ENCODE results near the gene MFSD2A. TPM values are rescaled to one million over a fixed set of nuclear protein-coding genes. Genes with fewer than 3 reads are reported as not detected.
A peak's percentile ranks its signal among the peaks of the same experiment; 100 is the strongest.

MFSD2A gene
- total RNA-seq, 1 experiment from 2014 or later = 5.8 TPM

DNA sequence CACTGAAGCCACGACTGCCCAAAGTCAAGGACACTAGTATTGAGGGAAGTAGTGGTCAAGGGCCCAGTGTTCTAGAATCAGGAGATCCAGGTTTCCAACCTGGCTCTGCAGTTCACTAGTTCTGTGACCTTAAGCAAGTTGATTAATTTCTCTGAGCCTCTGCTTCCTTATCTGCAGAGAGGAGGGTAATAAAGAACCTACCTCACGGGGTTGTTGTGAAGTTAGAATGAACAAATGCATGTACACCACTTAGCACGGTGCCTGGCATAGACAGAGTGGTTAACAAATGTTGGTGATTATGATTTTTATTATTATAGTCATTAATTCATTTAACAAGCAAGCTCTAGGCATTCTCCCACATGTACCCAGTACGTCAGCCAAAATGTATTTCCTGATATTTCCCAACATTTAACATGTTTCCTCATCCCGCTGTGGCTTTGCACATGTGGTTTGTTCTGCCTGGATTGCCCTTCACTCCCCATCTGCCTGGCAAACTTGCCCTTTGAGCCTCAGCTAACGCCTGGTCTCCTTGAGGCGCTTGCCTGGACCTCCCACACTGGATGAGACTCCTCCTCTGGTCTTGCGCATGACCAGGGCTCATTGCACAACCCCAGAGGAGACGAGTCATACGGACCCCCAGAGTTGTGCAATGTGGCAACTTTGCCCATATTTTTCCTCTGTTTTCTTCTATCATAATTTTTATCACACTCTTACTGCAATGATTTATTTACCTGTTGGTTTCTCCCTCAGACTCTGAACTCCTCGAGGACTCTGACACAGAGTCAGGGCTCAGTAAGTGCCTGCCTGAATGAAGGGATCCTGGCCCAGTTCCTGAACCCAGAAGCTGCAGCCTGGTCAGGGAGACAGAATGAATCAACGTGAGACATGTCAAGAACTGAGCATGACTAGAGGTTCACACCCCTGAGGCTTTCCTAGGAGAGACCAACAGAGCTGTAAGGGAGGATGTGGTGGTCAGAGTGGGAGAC lies 20.7 kb upstream of the MFSD2A start:
- Histone ChIP-seq H3K36me3 (no peaks in the 10 kb centered on the region), H3K27me3 (no peaks in the 10 kb centered on the region), H3K9me3 (no peaks in the 10 kb centered on the region), H3K4me3 (no peak overlapping the region)
- peak; percentile 74 for DNase-seq

DNA sequence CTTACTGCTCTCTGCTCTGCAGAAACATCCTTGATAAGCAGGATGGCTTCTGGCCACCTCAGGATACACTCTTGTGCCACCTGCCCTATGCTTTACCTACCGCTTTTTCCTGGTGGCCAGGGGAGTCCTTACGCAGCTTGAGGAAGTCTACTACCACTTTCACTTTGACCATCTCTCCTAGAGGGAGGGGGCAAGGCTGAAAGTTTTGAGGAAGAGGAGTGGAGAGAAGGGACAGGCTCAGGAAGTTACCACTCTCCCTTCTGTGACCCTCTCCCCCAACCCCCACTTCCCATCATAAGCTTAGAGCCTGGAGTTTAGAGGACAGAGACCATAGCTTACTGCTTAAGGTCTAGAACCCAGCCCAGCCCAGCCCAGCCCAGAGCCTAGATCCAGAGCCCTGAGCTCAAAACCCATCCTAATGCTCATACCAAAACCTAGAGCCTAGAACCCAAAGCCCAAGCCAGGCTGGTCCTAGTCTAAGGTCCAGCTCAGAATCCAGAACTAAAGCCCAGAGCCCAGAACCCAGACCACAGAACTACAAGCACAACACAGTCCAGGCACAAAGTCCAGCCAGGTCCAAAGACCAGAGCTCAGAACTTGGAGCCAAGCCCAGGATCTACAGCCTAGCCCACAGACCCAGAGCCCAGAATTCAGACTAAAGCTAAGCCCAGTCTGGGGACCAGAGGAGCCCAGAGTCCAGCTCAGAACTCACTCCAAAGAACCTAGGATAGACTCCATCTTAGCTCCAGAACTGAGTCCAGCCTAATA lies 18.0 kb upstream of the MFSD2A start:
- no peak overlapping the region for H3K4me3 ChIP-seq
- no peaks in the 10 kb centered on the region for H3K27me3 ChIP-seq
- no peaks in the 10 kb centered on the region for H3K36me3 ChIP-seq
- no peak for DNase-seq
- H3K9me3 ChIP-seq = no peaks in the 10 kb centered on the region

DNA sequence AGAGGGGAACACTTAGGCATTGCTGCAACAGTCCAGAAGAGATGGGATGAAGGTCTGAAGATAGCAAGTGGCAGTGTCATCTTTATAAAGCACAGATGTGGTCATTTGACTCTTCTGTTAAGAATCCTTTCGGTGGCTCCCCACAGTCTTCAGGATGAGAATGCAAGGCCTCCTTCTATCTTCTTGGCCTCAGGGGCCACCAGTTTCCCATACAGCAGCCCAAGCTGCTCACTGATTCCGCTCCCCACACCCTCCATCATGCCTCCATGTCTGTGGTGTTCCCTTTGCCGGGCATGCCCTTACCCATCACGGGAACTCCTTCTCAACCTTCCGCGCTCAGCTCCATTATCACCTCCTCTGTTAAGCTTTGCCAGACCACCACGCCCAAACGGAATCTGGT lies 16.1 kb upstream of the MFSD2A start:
- no peak for DNase-seq
- no peaks in the 10 kb centered on the region for H3K27me3 ChIP-seq
- H3K36me3 ChIP-seq = no peaks in the 10 kb centered on the region
- H3K4me3 ChIP-seq = no peak overlapping the region
- H3K9me3 ChIP-seq = no peaks in the 10 kb centered on the region

DNA sequence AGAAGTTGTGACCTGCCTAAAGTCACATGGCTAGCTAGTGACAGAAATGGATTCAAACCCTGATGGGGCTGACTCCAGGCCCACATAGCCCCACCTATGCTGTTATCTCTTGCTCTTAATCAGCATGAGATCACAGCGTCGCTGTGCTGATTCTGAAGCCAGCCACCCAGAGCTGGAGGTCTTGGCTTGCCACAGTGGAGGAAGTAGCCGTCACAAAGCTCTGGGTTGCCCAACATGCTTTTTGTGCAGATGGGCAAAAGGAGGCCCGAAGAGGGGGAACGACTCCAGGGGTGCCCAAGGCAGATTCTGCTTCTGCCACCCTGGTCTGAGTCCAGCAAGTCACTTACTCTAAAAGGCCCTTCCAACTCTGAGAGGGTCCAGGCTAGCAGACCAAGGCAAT lies 14.7 kb upstream of the MFSD2A start:
- H3K4me3 ChIP-seq = no peak overlapping the region
- no peak for DNase-seq
- no peaks in the 10 kb centered on the region for H3K9me3 ChIP-seq
- no peaks in the 10 kb centered on the region for H3K27me3 ChIP-seq
- no peaks in the 10 kb centered on the region for H3K36me3 ChIP-seq

DNA sequence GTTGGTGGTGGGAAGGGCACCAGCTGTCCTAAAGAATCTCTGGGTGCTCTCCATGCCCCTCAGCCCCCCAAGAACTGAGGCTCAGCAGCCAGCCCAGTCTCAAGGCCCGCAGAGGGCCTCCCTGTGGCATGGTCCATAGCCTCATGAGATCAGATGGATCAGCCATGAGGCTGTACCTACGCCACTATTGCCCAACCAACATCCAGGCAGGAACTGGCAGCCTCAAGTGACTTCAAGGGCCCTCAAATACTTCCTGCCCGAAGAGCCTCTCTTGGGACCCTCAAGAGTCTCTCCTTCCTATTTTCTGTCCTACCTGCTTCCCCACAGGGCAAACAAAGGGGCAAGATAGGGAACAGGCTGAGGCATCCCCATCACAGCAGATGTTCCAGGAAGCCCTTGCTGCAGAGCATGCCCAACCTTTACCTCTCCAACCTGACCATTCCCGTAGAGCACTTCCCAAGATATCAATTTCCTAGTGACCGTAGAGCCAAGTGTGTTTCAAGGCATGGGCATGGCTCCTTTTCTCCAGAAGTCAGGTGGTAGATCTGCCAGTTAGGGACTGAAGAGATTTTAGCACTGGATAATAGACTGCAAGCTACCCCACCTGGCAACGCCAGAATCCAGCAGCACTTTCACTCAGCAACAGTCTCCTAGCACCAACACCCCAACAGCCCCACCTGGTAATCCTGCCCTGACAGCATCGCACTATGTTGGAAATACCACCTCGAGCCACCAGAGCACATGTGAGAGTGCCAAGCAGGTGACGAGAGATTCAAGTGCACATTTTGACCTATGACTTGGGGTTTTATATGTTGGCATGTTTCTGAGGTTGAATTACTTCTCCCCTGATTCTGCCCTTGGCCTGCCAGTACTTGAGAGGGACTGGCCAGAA lies 13.7 kb upstream of the MFSD2A start:
- no peak overlapping the region for H3K4me3 ChIP-seq
- H3K9me3 ChIP-seq = no peaks in the 10 kb centered on the region
- no peaks in the 10 kb centered on the region for H3K36me3 ChIP-seq
- no peaks in the 10 kb centered on the region for H3K27me3 ChIP-seq
- no peak for DNase-seq

DNA sequence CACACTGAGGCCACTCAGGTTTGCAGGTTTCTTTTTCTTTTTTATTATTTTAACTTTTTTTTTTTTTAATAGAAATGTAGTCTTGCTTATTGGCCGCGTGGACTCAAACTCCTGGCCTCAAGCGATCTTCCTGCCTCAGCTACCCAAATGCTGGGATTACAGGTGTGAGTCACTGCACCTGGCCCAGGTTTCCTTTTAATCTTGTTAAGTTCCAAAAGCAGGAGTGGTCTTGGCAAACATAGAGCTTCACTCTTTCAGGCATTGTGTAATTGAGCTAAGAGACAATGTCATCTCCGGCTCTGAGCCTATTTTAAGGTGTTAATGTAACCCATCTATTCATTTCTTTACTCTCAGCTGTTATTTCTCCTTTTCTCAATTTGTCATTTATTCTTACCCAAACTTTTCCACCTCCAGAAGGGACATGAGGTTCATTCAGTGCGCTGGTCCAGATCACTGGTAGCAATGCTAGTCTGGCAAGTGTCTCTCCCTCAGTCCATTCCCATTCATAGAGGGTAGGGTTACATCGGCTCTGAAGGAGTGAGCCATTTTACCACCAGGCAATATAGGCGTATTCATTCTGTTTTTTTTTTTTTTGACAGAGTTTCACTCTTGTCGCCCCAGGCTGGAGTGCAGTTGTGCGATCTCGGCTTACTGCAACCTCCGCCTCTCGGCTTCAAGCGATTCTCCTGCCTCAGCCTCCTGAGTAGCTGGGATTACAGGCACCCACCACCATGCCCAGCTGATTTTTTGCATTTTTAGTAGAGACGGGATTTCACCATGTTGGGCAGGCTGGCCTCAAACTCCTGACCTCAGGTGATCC lies 11.3 kb upstream of the MFSD2A start:
- H3K27me3 ChIP-seq = no peaks in the 10 kb centered on the region
- no peak overlapping the region for H3K4me3 ChIP-seq
- H3K36me3 ChIP-seq = no peaks in the 10 kb centered on the region
- no peaks in the 10 kb centered on the region for H3K9me3 ChIP-seq
- DNase-seq = no peak

DNA sequence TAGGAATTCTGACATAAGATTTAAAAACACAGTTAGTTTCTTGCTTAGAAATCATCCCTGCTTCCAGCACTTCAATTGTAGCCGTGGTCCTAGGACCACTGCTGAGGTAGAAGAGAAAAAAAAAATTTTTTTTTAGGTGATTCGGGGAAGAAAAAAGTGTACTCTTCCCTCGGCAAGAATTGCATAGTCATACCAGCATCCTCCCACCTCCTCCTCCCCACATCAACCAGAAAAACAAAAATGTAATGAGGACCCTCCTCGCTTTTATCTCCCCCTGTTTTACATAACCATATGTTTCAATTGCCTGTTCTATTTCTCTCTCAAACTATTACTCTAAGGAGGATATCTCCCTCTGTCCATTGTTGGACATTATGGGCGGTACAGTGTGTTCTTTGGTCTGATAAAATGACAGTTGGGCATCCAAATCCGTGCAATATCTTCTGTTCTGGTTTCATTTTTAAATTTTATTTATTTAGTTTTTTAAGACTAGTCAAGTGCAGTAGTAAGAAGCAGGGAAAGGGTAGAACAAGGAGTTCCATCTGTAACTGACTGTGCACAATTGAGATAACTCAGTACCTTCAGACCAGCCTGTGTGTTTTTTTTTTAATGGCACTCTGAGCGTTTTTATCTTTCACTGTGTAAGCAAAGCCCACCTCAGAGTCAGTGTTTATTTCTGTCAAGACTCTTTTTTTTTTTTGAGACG lies 10.4 kb upstream of the MFSD2A start:
- H3K27me3 ChIP-seq = no peaks in the 10 kb centered on the region
- DNase-seq = no peak
- no peaks in the 10 kb centered on the region for H3K36me3 ChIP-seq
- H3K4me3 ChIP-seq = no peak overlapping the region
- no peaks in the 10 kb centered on the region for H3K9me3 ChIP-seq

DNA sequence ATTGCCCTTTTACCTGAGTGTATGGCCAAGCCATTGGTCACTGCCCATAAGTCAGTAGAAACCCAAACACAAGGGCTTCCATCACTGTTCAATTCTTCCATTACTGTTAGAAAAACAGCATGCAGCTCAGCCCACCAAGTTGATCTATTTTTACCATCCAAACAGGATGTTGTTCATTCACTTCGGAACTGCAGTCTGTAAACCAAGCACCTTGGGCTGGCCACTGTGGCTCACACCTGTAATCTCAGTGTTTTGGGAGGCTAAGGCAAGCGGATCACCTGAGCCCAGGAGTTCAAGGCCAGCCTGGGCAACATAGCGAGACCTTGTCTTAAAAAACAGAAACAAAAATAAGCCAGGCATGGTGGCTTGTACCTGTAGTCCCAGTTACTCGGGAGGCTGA lies 8.7 kb upstream of the MFSD2A start:
- no peak for DNase-seq
- H3K4me3 ChIP-seq = no peak overlapping the region
- no peaks in the 10 kb centered on the region for H3K9me3 ChIP-seq
- no peaks in the 10 kb centered on the region for H3K36me3 ChIP-seq
- H3K27me3 ChIP-seq = no peaks in the 10 kb centered on the region

DNA sequence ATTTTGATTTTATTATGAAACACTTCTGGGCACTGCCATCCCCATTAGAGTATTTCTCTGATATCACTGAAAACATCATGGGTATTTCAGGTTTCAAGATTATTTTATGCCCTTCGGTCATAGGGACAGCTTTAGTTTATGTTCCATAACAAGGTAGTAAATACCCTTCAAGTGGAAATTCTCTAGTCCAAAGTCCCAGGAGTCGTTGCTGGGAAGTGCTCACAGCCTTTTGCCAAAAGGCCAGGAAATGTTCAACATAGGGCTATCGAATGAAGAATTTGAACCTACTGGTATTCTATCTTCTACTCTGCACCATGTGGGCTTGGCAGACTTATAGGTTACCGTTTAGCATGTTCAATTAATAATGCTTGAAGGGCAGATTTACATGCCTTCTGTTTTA lies 7.7 kb upstream of the MFSD2A start:
- Histone ChIP-seq H3K9me3 (no peaks in the 10 kb centered on the region), H3K4me3 (no peak overlapping the region), H3K36me3 (no peaks in the 10 kb centered on the region), H3K27me3 (no peaks in the 10 kb centered on the region)
- no peak for DNase-seq

DNA sequence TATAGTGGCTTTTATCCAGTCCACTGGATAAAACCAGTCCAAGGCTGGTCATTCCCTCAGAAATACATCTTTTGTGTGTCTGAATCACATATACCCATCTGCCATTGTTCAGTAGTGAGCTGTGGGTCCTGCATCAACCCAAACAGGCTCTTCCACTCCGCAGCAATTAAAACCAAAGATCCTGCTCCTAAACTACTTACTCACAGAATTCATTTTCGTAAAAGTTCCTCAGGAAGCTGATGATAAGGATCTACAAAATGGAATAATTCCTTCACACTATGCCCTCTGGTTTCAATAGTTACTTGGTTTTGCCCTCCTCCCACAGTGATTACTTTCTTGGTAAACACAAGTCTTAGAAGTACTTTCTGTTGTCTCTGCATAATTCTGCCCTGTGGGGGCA lies 5.1 kb upstream of the MFSD2A start:
- Histone ChIP-seq H3K4me3 (no peak overlapping the region), H3K27me3 (no peaks in the 10 kb centered on the region), H3K36me3 (no peaks in the 10 kb centered on the region), H3K9me3 (no peaks in the 10 kb centered on the region)
- no peak for DNase-seq

DNA sequence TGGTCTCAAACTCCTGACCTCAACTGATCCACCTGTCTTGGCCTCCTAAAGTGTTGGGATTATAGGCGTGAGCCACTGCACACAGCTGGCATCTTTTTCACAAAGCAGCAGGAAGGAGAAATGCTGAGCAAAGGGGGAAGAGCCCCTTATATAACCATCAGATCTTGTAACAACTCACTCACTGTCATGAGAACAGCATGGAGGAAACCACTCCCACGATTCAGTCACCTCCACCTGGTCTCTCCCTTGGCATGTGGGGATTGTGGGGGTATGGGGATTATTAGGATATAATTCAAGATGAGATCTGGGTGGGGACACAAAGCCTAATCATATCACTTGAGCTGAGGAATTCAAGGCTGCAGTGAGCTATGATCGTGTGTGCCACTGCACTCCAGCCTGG lies 3.0 kb upstream of the MFSD2A start:
- Histone ChIP-seq H3K4me3 (no peak overlapping the region), H3K27me3 (no peaks in the 10 kb centered on the region), H3K36me3 (no peaks in the 10 kb centered on the region), H3K9me3 (no peaks in the 10 kb centered on the region)
- no peak for DNase-seq

DNA sequence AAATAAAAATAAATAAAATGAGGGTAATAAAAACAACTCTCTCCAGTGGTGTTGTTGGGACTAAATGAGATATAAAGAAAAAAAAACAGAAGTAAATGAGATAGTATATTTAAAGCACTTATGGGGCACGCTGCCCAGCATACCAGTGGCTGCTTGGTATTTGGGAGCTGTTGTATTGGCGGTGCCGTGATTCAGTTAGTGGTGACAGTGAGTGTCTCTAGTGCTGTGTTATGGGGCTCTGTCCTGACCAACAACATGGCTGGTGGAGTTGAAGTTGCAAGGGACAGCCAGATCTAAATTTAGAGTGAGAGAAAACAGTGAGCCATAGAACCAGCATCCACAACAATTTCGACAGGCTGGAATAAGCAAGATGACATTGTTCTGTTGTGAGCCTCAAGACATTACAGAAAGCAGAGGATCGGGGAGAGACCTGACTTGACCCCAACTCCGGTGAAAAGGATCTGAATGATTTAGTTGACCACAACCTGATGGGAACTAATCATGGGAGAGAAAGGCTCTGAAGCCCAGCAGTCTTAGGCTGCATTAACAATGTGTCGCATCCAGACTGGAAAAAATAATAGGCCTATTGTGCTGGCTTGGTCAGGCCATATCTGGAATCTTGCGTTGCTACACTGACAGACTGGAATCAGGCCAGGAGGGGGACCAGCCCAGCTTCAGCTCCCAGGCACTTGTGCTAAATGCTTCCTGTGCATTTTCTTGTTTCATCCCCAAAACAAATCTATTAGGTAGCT lies 2.4 kb upstream of the MFSD2A start:
- H3K9me3 ChIP-seq = no peaks in the 10 kb centered on the region
- no peak for DNase-seq
- no peaks in the 10 kb centered on the region for H3K36me3 ChIP-seq
- H3K4me3 ChIP-seq = no peak overlapping the region
- no peaks in the 10 kb centered on the region for H3K27me3 ChIP-seq

DNA sequence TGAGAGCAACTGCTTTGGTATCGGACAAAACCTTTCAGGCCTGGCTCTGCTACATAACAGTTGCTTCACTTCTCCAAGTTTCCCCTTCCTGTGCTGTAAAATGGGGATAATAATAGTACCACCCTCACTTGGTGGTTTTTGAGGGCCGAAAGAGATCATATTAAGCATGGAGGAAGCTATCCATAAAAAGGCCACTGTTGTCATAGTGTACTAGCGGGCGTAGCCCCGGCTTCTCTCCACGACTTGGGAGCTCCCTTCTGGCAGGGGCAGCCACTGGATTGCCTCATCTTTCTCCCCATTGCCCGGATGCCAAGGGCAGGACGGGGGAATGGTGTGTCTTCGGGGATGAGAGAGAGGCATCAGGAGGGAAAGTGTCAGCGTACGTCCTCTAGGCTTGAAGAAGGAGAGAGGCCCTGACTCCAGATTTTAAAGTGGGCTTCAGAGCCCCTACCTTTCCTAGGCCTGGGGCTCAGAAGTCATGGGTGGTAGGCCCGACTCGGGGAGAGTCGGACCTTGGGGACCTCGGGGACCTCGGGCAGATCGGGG lies 548 bp upstream of the MFSD2A start:
- no peaks in the 10 kb centered on the region for H3K36me3 ChIP-seq

DNA sequence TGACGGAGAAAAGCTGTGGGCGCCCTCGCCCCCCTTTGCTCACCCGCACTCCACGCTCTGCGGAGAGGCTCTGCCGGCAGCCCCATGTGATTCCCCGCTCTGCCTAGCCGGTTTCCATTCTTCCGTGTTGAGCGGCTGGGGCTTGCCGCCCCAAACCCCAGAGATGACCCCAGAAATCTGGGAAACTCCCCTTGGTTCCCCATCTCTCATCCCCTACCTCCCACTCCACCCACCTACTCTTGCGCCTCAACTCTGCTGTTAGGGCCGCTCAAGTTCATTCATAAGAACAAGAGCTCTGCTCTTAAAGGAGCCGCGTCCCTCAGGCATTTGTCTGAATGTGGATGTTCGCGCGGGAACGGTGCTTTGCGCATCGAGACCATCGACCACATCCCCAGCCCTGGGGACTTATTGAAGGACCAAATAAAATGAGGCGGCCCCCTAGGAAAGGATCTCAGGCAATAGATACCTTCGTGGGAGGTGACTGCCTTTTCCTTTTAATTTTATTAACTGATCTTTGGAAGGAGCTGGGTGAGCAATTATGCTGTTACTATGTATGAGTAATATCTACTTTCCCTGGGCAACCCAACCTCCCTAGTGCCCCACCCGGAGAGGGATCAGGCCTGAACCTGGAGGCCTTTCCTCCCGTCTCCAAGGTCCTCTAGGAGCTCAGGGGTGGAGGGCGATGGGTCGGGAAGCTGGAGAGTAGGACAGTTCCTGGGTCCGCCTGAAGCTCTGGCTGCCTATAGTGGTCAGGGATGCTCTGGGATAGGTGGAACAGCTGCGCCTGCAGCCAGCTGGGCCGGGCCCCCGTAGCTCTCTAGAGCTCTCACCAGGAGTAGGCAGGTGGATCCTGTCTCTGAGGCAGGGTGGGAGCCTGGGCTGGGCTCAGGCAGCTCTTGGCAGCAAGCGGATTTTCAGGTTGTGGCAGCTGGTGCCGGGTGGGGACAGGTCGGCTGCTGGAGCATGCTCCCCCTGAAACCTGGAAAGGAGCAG lies 898 bp downstream of the MFSD2A start:
- Histone ChIP-seq H3K36me3 (no peaks in the 10 kb centered on the region), H3K4me3 (peak overlapping the region; percentile 59), H3K27me3 (no peaks in the 10 kb centered on the region), H3K9me3 (no peaks in the 10 kb centered on the region)
- DNase-seq = peak; percentile 42

More for the DNA sequence above, 548 bp upstream of the MFSD2A start:
- Histone ChIP-seq H3K27me3 (no peaks in the 10 kb centered on the region), H3K4me3 (peak overlapping the region; percentile 59), H3K9me3 (no peaks in the 10 kb centered on the region)
- DNase-seq = no peak

Data from MG63 (cell line).